ENCODE data around the gene SUZ12. TPM values are rescaled to one million over a fixed set of nuclear protein-coding genes. Genes with fewer than 3 reads are reported as not detected.

Gene SUZ12
- total RNA-seq, 4 donors from 2014 or later = 7.0 to 9.2 (median 8.4) TPM

GRCh38 chr17:32006957-32007462 lies 70.2 kb downstream of the SUZ12 start, which contains the start of gene LRRC37B:
Gene LRRC37B, plus strand, starts transcription at chr17:32007383. Its CDS starts 14,010 bp downstream, at chr17:32021393.
- Histone ChIP-seq H3K4me3 (peak within 1 kb of the TSS; percentile 82 to 93 (median 88)), H3K4me1 (peaks cover 15 to 21% of the 10 kb centered on the region in 2 donors), H3K36me3 (no peaks in the 10 kb centered on the region), H3K27me3 (no peaks in the 10 kb centered on the region), H3K27ac (peak within 1 kb of the TSS; percentile 82 to 92 (median 85)), H3K9me3 (no peaks in the 10 kb centered on the region)
- in situ Hi-C loops (cut with MboI; ENCODE audit: low sequenced_read_pairs in 4 of 4) = loop anchor here in 1 of 4 donors (5.0 to 25.0 kb wide), 2 partner anchors 135 to 330 kb away; partner anchors contain the start of genes C17orf75 and RHOT1
- peak; percentile 75 to 84 for DNase-seq
- peak; percentile 78 to 98 (median 95) for TF ChIP-seq CTCF (IDR thresholded peaks at IDR 0.05 in 4 of 5, conservative IDR thresholded peaks at IDR 0.05 in 1 of 5)
- TF ChIP-seq POLR2A (IDR thresholded peaks at IDR 0.05) = peak in 1 of 2 donors; percentile 33
- intact Hi-C loops (cut with DNase I; ENCODE audit: low total_unique reads) = loop anchor here (2.0 kb wide), 1 partner anchor 136 kb away; the partner anchor contains the start of gene RHOT1
- peak; percentile 93 to 94 for ATAC-seq

- peak; percentile 73 to 84 for ATAC-seq
- H3K4me3 ChIP-seq = peak overlapping the region; percentile 82 to 93 (median 88)
- H3K27me3 ChIP-seq = no peaks in the 10 kb centered on the region
- in situ Hi-C loops (cut with MboI; ENCODE audit: low sequenced_read_pairs in 4 of 4) = loop anchor here in 1 of 4 donors (5.0 to 25.0 kb wide), 2 partner anchors 135 to 330 kb away; partner anchors contain the start of genes C17orf75 and RHOT1
- no peaks in the 10 kb centered on the region for H3K36me3 ChIP-seq
- no peaks in the 10 kb centered on the region for H3K9me3 ChIP-seq
- intact Hi-C loops (cut with DNase I; ENCODE audit: low total_unique reads) = loop anchor here (2.0 kb wide), 1 partner anchor 135 kb away; the partner anchor contains the start of gene RHOT1
- TF ChIP-seq CTCF (IDR thresholded peaks at IDR 0.05 in 4 of 5, conservative IDR thresholded peaks at IDR 0.05 in 1 of 5) (peak in 1 of 5 experiments; percentile 14), POLR2A (IDR thresholded peaks at IDR 0.05) (peak in 1 of 2 donors; percentile 23)
- H3K27ac ChIP-seq = peak overlapping the region; percentile 82 to 92 (median 85)
- peaks cover 15 to 21% of the 10 kb centered on the region in 2 donors for H3K4me1 ChIP-seq
- DNase-seq = peak; percentile 19 to 25
These were observed 70.9 kb downstream of the SUZ12 start for GRCh38 chr17:32007463-32008298.

GRCh38 chr17:32009262-32009542 lies 72.4 kb downstream of the SUZ12 start:
- H3K4me1 ChIP-seq = peaks cover 21 to 28% of the 10 kb centered on the region in 2 donors
- TF ChIP-seq CTCF (IDR thresholded peaks at IDR 0.05 in 4 of 5, conservative IDR thresholded peaks at IDR 0.05 in 1 of 5) (no peak), POLR2A (IDR thresholded peaks at IDR 0.05) (no peak)
- peak overlapping the region; percentile 82 to 93 (median 88) for H3K4me3 ChIP-seq
- intact Hi-C loops (cut with DNase I; ENCODE audit: low total_unique reads) (no loop called here), in situ Hi-C loops (cut with MboI; ENCODE audit: low sequenced_read_pairs in 4 of 4) (loop anchor here in 1 of 4 donors (5.0 to 25.0 kb wide), 2 partner anchors 133 to 328 kb away; partner anchors contain the start of genes C17orf75 and RHOT1)
- ATAC-seq (no peak), DNase-seq (no peak)
- no peaks in the 10 kb centered on the region for H3K27me3 ChIP-seq
- no peaks in the 10 kb centered on the region for H3K9me3 ChIP-seq
- H3K36me3 ChIP-seq = no peaks in the 10 kb centered on the region
- H3K27ac ChIP-seq = no peak overlapping the region

GRCh38 chr17:32010114-32010513 lies 73.3 kb downstream of the SUZ12 start:
- Histone ChIP-seq H3K27me3 (no peaks in the 10 kb centered on the region), H3K4me1 (peaks cover 27 to 35% of the 10 kb centered on the region in 2 donors), H3K4me3 (no peak overlapping the region), H3K36me3 (no peaks in the 10 kb centered on the region), H3K9me3 (no peaks in the 10 kb centered on the region), H3K27ac (no peak overlapping the region)
- TF ChIP-seq CTCF (IDR thresholded peaks at IDR 0.05 in 4 of 5, conservative IDR thresholded peaks at IDR 0.05 in 1 of 5) (no peak), POLR2A (IDR thresholded peaks at IDR 0.05) (no peak)
- in situ Hi-C loops (cut with MboI; ENCODE audit: low sequenced_read_pairs in 4 of 4) = loop anchor here in 2 of 4 donors (10.0 to 25.0 kb wide), 2 partner anchors 135 to 327 kb away; partner anchors contain the start of genes C17orf75 (in 1 of the 2) and RHOT1 (in 1 of the 2)
- DNase-seq (no peak), ATAC-seq (no peak)
- intact Hi-C loops (cut with DNase I; ENCODE audit: low total_unique reads) = no loop called here
